HepG2 (cell line): Measurements from ENCODE around the gene TP53TG5. TPM values are rescaled to one million over a fixed set of nuclear protein-coding genes. Genes with fewer than 3 reads are reported as not detected.
A peak's percentile ranks its signal among the peaks of the same experiment; 100 is the strongest.

Source experiments
- CHCHD3 ChIP-seq: sonication (generic); formaldehyde crosslinking; IDR thresholded peaks from 2 replicates; pipeline ENCODE4 v1.8.0; 2022; ENCODE audit warnings: mild to moderate bottlenecking, missing genetic modification reagents, moderate library complexity
- CHD4 ChIP-seq: fragments of 200-600 bp; sonication (generic); IDR thresholded peaks from 2 replicates; pipeline ENCODE4 v1.7.0; 2017; ENCODE audit warnings: mild to moderate bottlenecking, low read length, borderline replicate concordance
- FOXK2 ChIP-seq: fragments of 450-650 bp; IDR thresholded peaks from 2 replicates; pipeline ENCODE4 v1.6.1; 2016
- JUND ChIP-seq: sonication (generic); formaldehyde crosslinking; IDR thresholded peaks from 2 replicates; pipeline ENCODE4 v1.8.0; 2022; ENCODE audit warnings: mild to moderate bottlenecking, missing genetic modification reagents
- KLF16 ChIP-seq, 2 experiments: sonication (generic) in 1 of 2; formaldehyde crosslinking in 1 of 2; IDR thresholded peaks; 2 replicates each; pipeline versions ENCODE4 v1.6.1 to v1.8.0; 2016 to 2023; ENCODE audit warnings: missing genetic modification reagents in 2 of 2, missing compliant biosample characterization in 1 of 2
- POLR2AphosphoS5 ChIP-seq: IDR thresholded peaks from 2 replicates; pipeline ENCODE4 v1.6.1; 2012; ENCODE audit warnings: low read depth, low read length
- RFXAP ChIP-seq: sonication (generic); formaldehyde crosslinking; IDR thresholded peaks from 2 replicates; pipeline ENCODE4 v1.4.0; 2020; ENCODE audit warnings: missing genetic modification reagents, borderline replicate concordance
- SETDB1 ChIP-seq: sonication (generic); formaldehyde crosslinking; IDR thresholded peaks from 2 replicates; pipeline ENCODE4 v1.5.1; 2020; ENCODE audit warnings: missing genetic modification reagents, mild to moderate bottlenecking, borderline replicate concordance
- TAF15 ChIP-seq: fragments of 200-400 bp; formaldehyde crosslinking; IDR thresholded peaks from one replicate; pipeline ENCODE4 v1.6.1; 2018; ENCODE audit warnings: mild to moderate bottlenecking, low read depth, low read length; ENCODE audit not compliant: poor library complexity, severe bottlenecking
- ZBTB38 ChIP-seq: sonication (generic); formaldehyde crosslinking; IDR thresholded peaks from 2 replicates; pipeline ENCODE4 v1.5.1; 2020; ENCODE audit warnings: mild to moderate bottlenecking, missing genetic modification reagents
- ZFYVE20 ChIP-seq: sonication (generic); formaldehyde crosslinking; IDR thresholded peaks from 2 replicates; pipeline ENCODE4 v1.8.0; 2023; ENCODE audit warnings: low read depth, mild to moderate bottlenecking, moderate library complexity, missing genetic modification reagents, borderline replicate concordance
- ZNF24 ChIP-seq: fragments of 450-650 bp; IDR thresholded peaks from 2 replicates; pipeline ENCODE4 v1.6.1; 2017; ENCODE audit warnings: antibody characterized with exemption, mild to moderate bottlenecking
- ZNF253 ChIP-seq: sonication (generic); formaldehyde crosslinking; IDR thresholded peaks from 2 replicates; pipeline ENCODE4 v1.8.0; 2022; ENCODE audit warnings: mild to moderate bottlenecking, missing genetic modification reagents, borderline replicate concordance
- ZNF282 ChIP-seq: fragments of 450-650 bp; IDR thresholded peaks from 2 replicates; pipeline ENCODE4 v1.6.1; 2018; ENCODE audit not compliant: partially characterized antibody
- ZNF431 ChIP-seq: sonication (generic); formaldehyde crosslinking; IDR thresholded peaks from 2 replicates; pipeline ENCODE4 v1.9.0; 2022; ENCODE audit warnings: missing genetic modification reagents, low read depth, mild to moderate bottlenecking, borderline replicate concordance
- ZNF530 ChIP-seq: sonication (generic); formaldehyde crosslinking; IDR thresholded peaks from 2 replicates; pipeline ENCODE4 v1.5.0; 2020; ENCODE audit warnings: low read depth, mild to moderate bottlenecking, missing genetic modification reagents
- ZNF792 ChIP-seq: IDR thresholded peaks from 2 replicates; pipeline ENCODE4 v1.6.1; 2016
- polyA plus RNA-seq, 8 experiments: library from polyadenylated mRNA; depleted of rRNA in 3 of 8; stranded (reverse) in 7 of 8; unstranded in 1 of 8; fragments of >200 nt; fragmentation: Illumina TruSeq in 4 of 8; extraction: Trizol in 4 of 8; gene quantifications; 2 replicates each; pipeline versions ENCODE4 v1.2.1 to v1.2.3, GENCODE V29; 2011 to 2016; ENCODE audit warnings: low read depth in 4 of 8, missing spikeins in 1 of 8, mixed read lengths in 1 of 8; ENCODE audit not compliant: insufficient read depth in 1 of 8
- total RNA-seq, 5 experiments: library from RNA; depleted of rRNA; stranded (reverse); fragments of >200 nt; fragmentation: Illumina TruSeq; extraction: Trizol; gene quantifications; 2 replicates each; pipeline ENCODE4 v1.2.3, GENCODE V29; 2016; ENCODE audit warnings: low read depth in 1 of 5
- TF ChIP-seq, protein P1 (sequence below): sonication (generic); formaldehyde crosslinking; IDR thresholded peaks from 2 replicates; pipeline ENCODE4 v1.8.1; 2023; ENCODE audit warnings: mild to moderate bottlenecking, missing genetic modification reagents
- TF ChIP-seq, protein P2 (sequence below): sonication (generic); formaldehyde crosslinking; IDR thresholded peaks from 2 replicates; pipeline ENCODE4 v1.5.0; 2020; ENCODE audit warnings: missing genetic modification reagents
- TF ChIP-seq, protein P3 (sequence below): sonication (generic); formaldehyde crosslinking; IDR thresholded peaks from 2 replicates; pipeline ENCODE4 v1.9.0; 2021; ENCODE audit warnings: missing genetic modification reagents, mild to moderate bottlenecking, borderline replicate concordance
- TF ChIP-seq, protein P4 (sequence below): sonication (generic); formaldehyde crosslinking; IDR thresholded peaks from 2 replicates; pipeline ENCODE4 v1.5.0; 2020; ENCODE audit warnings: missing genetic modification reagents
- TF ChIP-seq, protein P5 (sequence below): IDR thresholded peaks from 2 replicates; pipeline ENCODE4 v1.6.1; 2016; ENCODE audit warnings: low read depth, control low read depth

Gene TP53TG5
- total and polyA plus RNA-seq, 2 of the 13 experiments (the other 11 are each of a cell fraction or from before 2014, with no cell fraction given) = 0.11 TPM; not detected in 1

DNA sequence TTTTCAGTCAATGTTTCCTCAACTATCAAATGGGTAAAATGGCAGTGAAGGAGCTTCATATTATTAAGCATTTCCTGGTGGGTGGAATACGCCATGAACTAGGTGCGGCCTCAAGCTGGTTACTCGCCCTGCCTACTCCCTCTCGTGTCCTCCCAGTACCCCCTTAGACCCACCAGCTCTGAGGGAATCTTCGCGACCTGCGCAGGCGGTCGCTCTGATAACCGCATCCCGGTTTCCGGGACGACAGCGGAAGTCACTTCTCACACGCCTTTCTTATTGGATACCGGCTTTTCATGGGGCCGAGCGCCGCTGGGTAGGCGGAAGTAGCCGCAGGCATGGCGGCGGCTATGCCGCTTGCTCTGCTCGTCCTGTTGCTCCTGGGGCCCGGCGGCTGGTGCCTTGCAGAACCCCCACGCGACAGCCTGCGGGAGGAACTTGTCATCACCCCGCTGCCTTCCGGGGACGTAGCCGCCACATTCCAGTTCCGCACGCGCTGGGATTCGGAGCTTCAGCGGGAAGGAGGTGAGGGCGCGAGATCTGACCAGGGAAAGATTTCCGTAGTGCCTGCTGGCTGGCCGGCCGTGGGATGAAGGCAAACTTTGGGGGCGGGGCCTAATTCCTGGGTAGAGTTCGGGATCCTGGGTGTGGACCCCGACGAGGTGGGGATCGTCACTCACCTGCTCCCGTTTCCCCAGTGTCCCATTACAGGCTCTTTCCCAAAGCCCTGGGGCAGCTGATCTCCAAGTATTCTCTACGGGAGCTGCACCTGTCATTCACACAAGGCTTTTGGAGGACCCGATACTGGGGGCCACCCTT, 37.9 kb upstream of the TP53TG5 start, which contains the start of gene PIGT (continued):
- peak; percentile 83; the same call in 1 of the 2 replicates for TF ChIP-seq ZBTB38 (CRISPR knock-in tag)
- TF ChIP-seq RFXAP (CRISPR knock-in tag) = peak; percentile 94; the same call in 1 of the 2 replicates
- peak; percentile 92; the same call in 1 of the 2 replicates for TF ChIP-seq ZNF792
- TF ChIP-seq CHD4 = no peak
- peak; percentile 73 for TF ChIP-seq JUND (CRISPR knock-in tag)
- TF ChIP-seq, protein P1, sequence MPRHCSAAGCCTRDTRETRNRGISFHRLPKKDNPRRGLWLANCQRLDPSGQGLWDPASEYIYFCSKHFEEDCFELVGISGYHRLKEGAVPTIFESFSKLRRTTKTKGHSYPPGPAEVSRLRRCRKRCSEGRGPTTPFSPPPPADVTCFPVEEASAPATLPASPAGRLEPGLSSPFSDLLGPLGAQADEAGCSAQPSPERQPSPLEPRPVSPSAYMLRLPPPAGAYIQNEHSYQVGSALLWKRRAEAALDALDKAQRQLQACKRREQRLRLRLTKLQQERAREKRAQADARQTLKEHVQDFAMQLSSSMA (CRISPR knock-in tag) = peak; percentile 79; the same call in 1 of the 2 replicates
- TF ChIP-seq, protein P2, sequence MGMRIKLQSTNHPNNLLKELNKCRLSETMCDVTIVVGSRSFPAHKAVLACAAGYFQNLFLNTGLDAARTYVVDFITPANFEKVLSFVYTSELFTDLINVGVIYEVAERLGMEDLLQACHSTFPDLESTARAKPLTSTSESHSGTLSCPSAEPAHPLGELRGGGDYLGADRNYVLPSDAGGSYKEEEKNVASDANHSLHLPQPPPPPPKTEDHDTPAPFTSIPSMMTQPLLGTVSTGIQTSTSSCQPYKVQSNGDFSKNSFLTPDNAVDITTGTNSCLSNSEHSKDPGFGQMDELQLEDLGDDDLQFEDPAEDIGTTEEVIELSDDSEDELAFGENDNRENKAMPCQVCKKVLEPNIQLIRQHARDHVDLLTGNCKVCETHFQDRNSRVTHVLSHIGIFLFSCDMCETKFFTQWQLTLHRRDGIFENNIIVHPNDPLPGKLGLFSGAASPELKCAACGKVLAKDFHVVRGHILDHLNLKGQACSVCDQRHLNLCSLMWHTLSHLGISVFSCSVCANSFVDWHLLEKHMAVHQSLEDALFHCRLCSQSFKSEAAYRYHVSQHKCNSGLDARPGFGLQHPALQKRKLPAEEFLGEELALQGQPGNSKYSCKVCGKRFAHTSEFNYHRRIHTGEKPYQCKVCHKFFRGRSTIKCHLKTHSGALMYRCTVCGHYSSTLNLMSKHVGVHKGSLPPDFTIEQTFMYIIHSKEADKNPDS (CRISPR knock-in tag) = peak; percentile 91
- 0 out of 2 replicates have a peak, but pooled peaks have one; percentile 42 for TF ChIP-seq ZNF431 (CRISPR knock-in tag)
- TF ChIP-seq, protein P3, sequence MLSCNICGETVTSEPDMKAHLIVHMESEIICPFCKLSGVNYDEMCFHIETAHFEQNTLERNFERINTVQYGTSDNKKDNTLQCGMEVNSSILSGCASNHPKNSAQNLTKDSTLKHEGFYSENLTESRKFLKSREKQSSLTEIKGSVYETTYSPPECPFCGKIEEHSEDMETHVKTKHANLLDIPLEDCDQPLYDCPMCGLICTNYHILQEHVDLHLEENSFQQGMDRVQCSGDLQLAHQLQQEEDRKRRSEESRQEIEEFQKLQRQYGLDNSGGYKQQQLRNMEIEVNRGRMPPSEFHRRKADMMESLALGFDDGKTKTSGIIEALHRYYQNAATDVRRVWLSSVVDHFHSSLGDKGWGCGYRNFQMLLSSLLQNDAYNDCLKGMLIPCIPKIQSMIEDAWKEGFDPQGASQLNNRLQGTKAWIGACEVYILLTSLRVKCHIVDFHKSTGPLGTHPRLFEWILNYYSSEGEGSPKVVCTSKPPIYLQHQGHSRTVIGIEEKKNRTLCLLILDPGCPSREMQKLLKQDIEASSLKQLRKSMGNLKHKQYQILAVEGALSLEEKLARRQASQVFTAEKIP (CRISPR knock-in tag) = no peak
- TF ChIP-seq, protein P4, sequence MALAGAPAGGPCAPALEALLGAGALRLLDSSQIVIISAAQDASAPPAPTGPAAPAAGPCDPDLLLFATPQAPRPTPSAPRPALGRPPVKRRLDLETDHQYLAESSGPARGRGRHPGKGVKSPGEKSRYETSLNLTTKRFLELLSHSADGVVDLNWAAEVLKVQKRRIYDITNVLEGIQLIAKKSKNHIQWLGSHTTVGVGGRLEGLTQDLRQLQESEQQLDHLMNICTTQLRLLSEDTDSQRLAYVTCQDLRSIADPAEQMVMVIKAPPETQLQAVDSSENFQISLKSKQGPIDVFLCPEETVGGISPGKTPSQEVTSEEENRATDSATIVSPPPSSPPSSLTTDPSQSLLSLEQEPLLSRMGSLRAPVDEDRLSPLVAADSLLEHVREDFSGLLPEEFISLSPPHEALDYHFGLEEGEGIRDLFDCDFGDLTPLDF (CRISPR knock-in tag) = peak; percentile 76
- TF ChIP-seq, protein P5, sequence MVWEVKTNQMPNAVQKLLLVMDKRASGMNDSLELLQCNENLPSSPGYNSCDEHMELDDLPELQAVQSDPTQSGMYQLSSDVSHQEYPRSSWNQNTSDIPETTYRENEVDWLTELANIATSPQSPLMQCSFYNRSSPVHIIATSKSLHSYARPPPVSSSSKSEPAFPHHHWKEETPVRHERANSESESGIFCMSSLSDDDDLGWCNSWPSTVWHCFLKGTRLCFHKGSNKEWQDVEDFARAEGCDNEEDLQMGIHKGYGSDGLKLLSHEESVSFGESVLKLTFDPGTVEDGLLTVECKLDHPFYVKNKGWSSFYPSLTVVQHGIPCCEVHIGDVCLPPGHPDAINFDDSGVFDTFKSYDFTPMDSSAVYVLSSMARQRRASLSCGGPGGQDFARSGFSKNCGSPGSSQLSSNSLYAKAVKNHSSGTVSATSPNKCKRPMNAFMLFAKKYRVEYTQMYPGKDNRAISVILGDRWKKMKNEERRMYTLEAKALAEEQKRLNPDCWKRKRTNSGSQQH (CRISPR knock-in tag) = peak; percentile 85; the same call in 1 of the 2 replicates
- TF ChIP-seq ZFYVE20 = no peak
- 0 out of 2 replicates have a peak, but pooled peaks have one; percentile 69 for TF ChIP-seq SETDB1 (CRISPR knock-in tag)
- no peak for TF ChIP-seq ZNF282
- peak; percentile 90; the same call in 1 of the 2 replicates for TF ChIP-seq CHCHD3 (CRISPR knock-in tag)
- TF ChIP-seq FOXK2 = no peak
- TF ChIP-seq TAF15 = no peak
- peak; percentile 56 to 88; a peak in 2 of 4 replicates for TF ChIP-seq KLF16 (CRISPR knock-in tag; IDR thresholded peaks at IDR 0.05)
- no peak for TF ChIP-seq ZNF253 (CRISPR knock-in tag)
- peak; percentile 99 for TF ChIP-seq POLR2AphosphoS5
- TF ChIP-seq ZNF24 = no peak
- no peak; the same call in 1 of the 2 replicates for TF ChIP-seq ZNF530 (CRISPR knock-in tag)
